NCI-H1694 (cell line): Measurements from ENCODE around the gene FOXP1.

Experiments used
- DNase-seq: peaks from one replicate; lab custom pipeline; 2025; lab: John Stamatoyannopoulos, UW

Gene FOXP1

DNA sequence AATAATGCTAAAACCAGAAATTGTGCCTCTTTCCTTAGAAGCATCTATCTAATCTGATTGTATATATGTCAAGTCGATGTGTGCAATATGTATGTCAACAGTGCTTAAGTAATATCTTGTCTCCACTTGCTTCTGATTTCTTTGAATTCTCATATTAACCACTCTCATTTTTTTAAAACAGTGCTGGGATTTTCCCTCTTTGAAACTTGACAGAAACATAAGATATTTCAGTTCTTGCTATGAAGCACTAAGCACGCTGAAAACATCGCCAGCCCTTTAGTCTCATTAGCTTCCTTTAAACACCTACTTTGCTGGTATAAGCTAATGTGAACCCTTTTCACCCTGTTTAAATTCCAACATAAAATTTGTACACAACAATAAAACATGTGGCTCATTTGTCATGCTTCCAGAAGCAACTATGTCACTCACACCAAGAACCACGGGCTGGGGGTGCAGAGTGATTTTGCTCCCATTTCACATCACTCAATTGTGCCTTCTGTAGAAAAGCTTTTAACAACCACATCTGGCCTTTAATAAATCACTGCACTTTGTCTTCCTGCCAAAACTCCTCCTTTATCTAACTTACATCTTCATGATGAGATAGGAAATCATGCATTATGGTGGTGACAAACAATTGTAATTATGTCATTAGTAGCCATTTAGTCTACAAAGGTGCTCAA lies 185.2 kb downstream of the FOXP1 start:
- DNase-seq = no peak

DNA sequence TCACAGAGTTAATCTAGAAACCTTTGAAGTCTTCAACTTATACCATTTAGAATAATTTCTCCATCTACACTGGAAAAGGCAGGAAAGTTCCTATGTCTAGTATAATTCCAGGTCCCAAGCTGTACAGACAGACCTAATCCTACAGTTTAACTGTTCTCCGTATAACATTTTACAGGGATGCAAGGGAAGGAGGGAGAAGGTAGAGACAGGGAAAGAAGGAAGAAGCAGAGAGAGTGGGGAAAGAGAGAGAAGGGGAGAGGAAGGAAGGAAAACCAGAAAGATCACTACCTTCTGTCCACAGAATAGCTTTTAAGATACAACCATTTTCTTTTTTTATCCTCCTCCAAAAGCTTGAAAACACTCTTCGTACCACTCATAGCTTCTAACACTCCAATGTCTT lies 185.8 kb downstream of the FOXP1 start:
- DNase-seq = no peak

DNA sequence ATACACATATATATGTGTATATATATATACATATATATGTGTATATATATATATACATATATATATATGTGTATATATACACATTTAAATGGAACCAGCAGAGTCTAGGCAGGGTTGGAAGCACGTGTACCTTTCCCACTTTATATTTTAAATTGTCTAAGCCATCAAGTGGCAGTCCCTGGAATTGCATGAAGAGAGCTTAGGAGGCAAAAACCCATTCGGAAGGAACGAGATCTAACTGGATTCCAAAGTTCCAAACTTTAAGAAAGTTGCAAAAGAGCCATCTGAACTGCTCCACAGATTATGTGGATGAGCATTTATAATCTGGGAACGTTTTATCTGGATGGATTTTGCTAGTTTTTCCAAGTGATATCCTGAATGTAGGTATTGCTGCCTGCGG lies 186.5 kb downstream of the FOXP1 start:
- peak; percentile 4 for DNase-seq

DNA sequence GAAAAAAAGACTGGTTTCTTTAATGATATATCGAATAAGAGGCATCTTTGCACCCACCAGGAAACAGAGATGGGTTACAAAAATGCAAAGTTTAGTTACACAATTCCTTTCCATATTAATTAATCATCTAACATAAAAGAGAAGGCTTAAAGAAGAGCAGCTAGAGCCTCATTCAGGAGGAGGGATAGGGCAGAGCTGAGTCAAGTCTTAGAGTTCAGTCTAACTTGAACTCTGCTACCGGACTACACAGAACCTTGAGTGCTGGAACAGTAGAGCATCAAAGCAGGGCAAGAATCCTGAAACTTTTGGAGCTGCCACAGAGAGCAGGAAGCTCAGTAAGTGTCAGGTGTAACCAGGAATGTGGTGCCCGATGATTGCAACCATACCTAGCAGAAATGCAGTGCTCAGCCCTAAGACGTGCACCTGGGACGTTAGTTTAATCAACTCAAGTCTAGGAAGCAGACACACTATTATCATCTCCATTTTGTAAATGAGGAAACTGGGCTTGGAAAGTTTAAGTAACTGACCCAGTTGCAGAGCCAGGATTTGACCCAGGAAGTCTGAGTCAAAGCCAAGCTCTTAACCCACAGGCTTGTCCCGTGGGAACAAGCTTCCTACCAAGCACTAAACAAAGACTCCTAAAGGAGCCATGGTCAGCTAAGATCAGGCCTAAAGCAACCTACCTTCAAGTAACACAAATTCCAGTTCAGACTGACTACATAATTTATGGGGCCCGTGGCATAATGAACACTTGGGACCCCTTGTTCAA lies 187.4 kb downstream of the FOXP1 start:
- DNase-seq = no peak

DNA sequence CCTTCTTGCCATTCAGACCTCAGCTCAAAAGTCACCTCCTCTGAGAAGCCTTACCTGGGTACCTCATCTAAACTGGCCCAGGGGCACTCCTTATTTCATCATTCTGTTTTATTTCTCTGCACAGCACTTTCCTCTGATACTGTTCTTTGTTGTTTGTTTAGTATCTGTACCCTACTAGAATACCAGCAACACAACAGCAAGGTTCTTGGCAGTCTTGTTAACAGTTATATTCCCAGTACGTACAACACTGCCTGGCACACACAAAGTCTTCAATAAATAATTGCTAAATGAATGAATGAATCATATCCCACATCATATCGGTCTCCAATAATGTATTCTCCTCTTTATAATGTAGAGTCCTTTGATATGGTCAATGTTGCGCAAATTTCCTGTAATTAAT lies 188.1 kb downstream of the FOXP1 start:
- no peak for DNase-seq

DNA sequence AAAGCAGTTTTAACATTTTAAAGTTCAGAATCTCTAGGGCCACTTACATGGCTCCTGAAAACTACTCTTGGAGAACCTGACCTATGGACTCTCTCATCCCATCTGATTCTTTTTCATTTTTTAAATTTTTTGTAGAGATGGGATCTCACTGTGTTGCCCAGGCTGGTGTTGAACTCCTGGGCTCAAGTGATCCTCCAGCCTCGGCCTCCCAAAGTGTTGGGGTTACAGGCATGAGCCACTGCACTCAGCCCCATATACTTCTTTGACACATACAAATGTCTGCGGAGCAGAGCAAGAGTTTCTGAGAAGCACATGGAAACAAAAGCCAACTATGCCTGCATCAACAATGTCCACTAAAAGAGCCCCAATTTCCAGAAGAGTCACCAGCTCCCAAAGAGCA lies 189.8 kb downstream of the FOXP1 start:
- no peak for DNase-seq

DNA sequence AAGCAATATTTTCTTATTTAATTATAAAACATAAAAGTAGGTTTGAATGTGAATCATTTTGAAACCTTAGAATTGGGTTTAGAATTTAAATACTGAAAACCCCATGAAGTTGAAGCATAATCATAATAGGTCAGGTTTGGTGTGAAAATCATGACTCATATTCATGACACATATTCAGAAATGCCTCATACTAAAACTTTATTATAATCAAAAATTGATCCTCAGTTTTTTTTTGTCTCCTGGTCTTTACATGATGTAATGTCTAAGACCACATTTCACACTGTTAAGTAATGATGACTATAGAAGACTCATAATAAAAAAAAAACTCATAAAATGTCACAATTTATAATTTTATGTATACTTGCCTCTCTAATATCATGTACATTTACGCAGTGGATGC lies 190.4 kb downstream of the FOXP1 start:
- DNase-seq = no peak

DNA sequence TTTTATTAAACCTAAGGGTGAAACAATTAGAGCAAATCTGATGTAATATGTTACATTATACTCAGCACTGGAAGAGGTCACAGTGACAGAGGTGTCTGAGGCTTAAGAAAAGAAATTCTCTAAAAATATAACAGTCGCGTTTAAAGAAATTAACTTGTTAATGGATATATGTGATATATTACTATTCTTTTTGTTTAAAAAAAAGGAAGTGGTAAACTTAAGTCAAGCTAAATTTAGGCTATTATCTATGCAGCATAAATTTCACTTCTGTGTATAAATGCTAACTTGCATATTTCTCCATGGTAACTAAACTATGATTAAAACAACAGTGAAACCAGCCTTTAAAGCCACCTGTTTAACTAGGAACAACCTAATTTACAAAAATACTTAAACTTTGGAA lies 191.3 kb downstream of the FOXP1 start:
- no peak for DNase-seq

DNA sequence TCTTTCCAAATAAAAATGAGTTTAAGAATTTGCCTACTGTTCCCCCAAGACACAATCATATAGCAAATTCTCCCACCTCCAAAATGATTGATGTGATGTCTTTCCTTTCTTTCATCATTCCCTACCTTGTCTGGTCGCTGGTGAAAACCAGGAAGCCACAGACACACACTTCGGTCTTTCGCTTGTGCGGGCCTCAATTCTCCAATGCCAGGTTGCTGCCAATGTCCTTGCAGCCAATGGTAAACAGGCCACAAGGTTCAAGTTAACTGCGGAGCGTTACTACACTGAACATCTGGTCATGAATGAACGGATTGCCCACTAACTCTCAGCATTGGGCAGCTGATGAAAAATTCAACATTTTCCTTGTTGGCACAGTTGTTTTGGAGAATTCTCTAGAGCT lies 192.2 kb downstream of the FOXP1 start:
- DNase-seq = no peak

DNA sequence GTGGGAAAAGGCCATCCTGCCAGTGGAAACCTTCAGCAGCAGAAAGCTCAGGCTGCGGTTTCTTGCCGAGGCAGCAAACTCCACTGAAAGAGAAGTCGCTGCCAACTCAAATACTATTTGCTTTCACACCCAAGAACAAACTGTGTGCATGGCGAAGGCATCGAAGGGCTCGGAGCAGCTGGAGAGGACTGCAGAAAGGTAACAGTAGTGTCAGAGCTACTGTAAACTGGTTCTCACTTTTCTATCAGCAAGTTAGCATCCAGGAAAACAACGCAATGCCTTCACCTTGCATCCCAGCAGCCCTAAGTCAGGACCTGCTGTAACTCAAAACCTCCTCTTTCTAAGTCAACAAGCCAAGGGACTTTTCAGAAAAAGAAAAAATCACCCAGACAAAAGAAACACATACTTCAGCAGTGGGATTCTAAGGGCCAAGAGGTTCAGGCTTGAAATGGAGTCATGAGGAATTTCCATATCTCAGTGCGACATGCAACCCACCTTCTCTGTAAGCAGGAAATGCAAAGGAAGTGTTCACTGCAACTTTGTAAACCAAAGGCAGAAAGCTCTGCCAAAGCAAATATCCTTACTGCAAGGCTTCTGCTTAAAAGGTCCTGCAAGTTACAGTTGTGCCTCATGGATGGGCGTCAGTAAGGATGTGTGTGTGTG lies 193.5 kb downstream of the FOXP1 start:
- DNase-seq = no peak

DNA sequence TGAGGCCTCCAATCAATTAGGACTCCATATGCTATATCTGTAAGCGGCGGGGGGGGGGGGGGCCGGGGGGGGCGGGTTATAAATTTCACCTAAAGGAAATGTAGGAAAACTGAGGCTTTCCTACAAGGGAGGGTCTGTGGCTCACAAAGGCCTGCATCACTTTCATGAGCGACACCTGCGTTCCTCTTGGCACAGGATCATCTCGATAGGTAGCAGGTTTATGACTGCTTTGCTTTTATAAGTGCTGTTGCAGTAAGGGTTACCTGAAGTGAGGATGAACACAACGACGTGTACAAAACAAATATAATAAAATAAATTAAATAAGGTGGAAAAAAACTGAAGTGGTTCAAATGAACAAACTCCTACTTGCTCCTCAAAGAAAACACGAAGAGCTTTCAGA lies 194.3 kb downstream of the FOXP1 start:
- DNase-seq = no peak

DNA sequence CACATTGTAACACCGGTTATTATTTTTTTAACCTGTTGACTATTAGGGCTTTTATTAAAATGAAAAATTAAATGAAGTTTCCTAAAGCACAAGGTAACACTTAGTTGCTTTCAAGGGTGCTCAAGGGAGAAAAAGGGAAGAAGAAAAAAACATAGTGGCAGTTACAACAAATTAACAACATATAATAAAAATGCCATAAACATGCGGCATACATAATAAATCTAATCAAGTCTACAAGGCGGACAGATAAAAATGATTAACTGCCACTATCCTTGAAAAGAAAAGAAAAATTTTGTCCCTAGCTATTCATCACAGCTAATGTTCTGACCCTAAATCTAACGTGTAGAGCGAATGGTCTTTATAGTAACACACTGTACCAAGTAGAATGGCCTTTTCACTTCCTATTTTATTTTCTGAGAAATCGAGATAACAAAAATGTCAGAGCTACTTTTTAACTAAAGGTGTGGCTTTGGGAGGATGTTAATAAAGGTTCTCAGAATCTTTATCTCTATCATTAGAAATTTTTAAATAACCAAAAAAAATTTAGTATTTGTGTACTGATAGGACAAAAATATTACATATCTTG lies 194.9 kb downstream of the FOXP1 start:
- no peak for DNase-seq

DNA sequence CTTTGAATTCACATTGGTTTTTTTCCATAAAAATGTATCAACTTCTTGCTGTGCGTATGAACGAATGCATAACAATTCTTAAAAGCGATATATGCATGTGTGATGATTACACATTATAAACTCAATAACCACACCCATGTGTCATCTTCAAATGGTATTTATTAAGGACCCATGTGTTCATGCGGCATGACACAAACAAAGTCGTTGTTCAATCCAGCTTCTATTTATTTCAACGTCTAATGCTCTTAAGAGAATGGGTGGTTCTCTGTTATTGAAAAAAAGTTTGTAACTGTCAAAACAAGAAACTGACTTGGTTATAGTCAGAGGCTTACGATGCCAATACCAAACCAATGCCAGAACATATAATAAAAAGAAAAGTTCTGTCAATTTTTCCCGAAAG lies 195.9 kb downstream of the FOXP1 start:
- DNase-seq = no peak

DNA sequence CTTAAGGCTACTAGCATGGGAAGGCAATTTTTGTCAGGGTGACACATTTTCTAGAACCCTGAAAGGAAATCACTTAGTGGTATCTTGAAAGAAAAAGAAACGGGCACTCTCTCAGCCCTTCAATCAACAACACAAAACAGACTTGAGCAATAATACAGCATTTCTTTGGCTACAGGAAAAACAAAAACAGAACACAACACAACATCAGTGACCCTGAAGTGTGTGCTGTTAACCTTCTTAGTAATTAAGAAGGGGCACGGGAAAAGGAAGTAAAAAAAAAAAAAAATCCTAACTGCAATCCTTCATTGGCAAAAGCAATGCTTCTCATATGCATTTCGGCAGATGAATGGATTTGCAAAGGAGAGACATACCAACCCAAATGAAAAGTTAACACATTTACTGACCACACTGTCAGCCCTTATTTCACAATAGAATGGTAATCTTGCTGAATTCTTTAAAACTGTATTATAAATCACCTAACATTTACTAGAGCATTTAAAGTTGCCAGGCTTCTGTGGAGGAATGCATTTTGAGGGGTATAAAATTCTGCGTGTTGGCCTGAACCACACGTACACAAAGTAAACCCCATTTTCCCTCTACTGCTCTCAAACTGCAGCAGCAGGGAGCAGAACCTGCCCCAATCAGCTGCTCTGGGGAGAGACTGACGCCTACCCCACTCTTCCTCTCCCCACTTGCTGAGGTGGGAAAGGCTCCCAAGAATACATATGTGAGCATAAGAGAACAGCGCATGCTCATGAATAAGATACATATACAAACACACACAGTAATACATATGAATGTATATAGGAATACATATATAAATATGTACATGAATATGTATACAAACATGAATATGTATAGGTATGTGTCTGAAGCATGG lies 198.5 kb downstream of the FOXP1 start:
- DNase-seq = no peak

DNA sequence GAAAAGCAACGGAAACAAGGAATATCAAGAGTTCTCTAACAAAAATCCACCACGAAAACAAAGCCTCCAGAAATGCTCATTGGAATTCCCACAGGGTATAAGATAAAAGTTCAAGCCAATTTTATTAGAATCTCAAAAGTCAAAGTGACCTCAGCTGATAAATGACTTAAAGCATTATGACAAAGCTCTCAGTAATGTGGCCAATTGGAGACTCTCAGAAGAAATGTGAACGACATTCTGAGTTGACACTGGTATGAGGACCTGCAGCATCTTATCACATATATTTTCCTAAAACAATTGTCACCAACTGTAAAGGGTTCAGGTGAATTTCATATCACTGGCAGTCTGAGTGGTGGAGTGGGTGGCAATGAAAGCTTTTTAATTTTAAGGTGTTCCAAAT lies 199.1 kb downstream of the FOXP1 start:
- DNase-seq = no peak

DNA sequence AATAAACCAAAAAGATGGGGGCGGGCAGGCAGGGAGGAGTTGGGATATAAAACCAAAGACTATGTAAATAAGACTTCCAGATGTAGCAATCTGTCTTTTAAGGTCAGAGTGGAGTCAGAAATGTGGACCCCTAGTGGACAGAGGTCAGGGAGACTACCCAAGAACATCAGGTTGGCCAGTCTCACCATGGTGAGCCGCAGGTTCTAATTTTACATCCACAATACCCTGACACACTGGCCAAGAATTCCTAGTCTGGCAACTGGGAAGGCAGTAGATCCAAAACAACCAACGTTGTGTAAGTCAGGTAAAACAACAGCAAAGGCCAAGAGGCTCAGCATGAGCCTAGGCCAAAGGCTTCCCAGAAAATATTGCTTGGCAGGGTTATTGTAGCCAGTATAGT lies 203.4 kb downstream of the FOXP1 start:
- no peak for DNase-seq

DNA sequence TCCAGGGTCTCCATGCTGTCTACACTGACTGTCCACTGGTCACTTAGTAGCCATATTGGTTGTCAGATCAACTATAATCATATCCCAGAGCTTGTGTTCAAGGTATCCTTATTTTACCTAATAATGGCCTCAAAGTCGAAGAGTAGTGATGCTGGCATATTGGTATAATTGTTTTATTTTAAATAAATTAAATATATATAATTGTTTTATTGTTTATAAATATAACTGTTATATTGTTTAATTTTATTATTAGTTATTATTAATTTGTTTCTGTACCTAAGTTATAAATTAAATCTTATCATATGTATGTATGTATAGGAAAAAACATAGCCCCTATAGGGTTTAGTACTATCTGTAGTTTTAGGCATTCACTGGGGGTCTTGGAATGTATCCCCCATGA lies 205.0 kb downstream of the FOXP1 start:
- no peak for DNase-seq

DNA sequence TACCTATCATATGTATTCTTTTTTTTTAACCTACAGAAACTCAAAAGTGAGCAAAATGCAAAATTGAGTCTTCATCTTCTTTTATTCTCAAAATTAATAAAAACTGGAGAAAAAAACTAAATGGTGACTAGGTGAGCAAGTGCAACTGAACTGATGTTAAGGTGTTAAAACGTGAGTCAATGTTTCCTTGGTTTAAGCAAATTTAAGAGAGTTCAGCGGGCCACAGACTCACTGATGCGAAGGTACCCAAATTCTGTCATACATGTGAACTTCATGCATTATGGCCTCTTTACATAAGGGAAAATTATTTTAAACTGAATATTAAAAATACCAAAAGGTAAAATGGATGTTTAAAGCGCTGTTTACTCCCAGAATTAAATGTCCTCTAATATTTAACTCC lies 206.6 kb downstream of the FOXP1 start:
- DNase-seq = no peak

DNA sequence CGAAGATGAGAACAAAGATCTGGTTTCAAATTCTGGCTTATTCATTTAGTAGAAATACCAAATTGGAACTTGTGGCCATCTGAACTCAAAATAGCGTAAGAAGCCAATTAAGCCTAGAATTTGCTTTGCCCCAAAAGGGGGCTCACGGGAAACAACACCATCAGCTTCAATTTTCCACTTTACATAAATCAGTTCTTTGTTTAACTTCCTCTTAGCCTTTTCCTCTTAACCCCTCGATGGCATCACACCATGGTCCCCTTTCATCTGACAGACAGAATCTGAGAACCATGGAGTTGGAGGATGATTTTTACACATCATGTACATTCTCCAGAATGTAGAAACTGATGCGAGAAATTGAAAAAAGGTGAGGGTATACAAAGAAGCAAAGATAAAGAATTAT lies 207.0 kb downstream of the FOXP1 start:
- no peak for DNase-seq

DNA sequence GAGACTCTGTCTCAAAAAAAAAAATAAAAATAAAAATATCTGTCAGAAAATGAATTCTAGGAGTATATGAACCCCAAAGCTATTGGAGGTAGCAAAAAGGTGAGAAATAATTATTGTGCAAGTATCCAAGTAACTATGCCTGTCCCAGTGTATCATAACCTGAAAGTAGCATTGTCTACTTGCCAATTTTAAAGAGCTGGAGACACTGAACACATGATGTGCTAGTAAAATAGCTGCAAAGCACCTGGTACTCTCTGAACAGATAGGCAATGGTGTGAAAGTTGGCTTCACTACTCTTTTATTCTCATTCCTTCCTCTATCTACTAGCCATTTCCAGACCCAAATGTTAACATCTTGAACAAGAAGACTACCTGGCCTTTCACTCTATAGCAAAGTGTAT lies 208.9 kb downstream of the FOXP1 start:
- DNase-seq = no peak

DNA sequence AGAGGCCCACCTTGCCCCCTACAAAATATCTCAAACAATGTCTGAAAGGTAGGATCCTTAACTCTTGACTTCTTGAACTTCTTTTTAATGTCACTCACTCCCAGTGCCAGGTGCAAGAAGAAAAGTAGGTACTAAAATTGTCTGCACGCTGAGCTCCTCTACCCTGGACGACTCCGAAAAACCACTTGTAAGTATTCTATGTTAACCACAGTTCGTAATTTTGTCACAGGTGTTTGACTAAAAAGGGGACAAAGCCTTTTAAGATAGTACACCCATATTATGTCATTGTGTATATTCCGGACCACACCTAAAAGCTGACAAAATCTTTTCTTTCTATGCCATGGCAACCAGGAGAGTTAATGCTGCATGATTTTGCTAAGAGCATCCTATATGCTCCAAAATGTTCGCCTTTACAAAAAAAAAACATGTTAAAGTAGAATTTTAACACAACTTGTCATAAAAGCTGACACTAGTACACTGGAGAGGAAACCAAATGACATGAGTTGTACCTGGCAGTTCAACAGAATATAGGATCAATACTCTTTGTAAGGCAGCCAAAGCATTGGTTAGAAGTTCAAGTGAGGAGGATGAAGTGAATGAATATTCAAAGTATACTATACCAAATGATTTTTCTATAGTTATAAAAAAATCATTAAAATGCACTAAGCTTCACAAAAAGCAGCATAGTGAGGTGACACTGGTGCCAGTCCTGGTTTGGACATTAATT lies 210.5 kb downstream of the FOXP1 start:
- no peak for DNase-seq
